Stimulated activated naive CD4-positive, alpha-beta T cell treated with Interleukin-2 at 50 U/mL for 16 hours (primary cell): ENCODE measurements around the gene TTC27.

Experiments
- DNase-seq: peaks from one replicate; lab custom pipeline; 2025; lab: John Stamatoyannopoulos, UW

The TTC27 gene

DNA sequence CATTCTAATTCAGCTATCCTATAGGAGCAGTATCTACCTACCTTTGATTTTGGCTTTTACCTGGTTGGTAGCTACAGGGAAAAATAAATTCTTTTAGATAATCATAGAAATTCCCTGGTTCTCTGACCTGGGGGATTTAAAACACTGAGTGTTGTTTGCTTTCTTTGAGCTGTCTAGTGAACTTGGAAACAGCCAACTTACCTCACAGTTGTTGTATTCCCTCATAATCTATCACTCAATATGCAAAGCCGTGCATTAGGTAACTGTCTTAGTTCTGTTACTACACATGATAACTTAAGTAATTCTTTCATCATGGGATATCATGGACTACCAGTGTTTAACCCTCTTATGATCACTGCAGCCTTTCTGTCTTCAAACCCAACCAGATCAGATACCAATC lies 127.8 kb downstream of the TTC27 start:
- no peak for DNase-seq

DNA sequence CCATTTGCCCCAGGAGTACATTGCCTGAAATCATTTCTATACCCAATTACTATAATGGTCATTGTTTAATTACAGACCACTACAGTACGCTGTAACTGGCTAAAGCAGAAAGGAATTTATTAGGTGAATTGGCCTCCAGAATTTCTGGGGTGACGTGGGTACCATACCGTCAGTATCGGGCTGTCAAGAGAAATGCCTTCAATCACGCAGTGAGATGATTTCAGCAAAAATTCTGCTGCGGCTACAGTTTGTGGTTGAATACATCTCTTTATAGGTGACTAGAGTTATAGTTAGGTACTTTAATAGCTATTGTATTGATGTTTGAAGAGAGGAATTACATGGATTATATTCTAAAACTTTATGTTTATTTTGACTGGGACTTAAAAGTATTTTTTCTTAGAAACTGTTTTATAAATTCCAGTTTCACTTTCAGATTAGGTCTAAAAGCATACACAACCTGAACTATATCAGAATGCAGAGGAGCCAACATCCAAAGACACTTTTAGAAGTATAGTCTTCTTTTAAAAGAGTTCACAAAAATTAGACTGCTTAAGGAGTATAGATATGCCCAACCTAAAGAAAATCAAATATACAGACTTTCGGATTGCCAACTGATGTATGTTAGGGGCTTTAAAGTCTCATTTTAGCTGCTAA lies 128.4 kb downstream of the TTC27 start:
- DNase-seq: no peak

DNA sequence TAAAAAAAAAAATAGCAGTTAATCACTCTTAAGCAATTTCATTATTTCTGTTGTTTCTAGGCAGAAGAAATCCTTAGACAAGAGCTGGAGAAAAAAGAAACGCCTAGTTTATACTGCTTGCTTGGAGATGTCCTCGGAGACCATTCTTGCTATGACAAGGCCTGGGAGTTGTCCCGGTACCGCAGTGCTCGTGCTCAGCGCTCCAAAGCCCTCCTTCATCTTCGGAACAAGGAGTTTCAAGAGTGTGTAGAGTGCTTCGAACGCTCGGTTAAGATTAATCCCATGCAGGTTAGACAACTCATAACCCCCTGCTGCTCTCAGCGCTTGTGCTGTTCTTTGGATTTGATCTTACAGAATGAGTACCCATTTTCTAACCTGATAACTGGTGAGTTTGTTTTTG lies 130.4 kb downstream of the TTC27 start:
- DNase-seq: no peak

DNA sequence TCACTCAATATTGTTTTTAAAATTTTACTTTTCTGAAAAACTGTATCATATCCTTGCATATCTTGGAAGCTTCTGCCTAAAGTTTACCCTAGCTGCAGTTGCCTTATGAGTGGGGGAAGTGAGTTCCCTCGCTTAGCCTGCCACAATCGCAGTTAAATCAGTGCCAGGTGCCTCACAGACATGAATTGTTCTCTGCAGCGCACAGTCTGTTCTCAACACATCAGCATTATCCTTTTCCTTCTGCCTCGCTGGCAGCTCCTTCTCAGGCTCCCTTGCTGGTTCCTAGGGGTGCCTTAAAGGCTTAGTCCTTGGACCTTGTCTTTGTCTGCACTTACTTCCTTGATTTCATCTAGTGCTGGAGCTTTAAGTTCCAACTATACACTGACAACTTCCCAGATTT lies 132.8 kb downstream of the TTC27 start:
- no peak for DNase-seq

DNA sequence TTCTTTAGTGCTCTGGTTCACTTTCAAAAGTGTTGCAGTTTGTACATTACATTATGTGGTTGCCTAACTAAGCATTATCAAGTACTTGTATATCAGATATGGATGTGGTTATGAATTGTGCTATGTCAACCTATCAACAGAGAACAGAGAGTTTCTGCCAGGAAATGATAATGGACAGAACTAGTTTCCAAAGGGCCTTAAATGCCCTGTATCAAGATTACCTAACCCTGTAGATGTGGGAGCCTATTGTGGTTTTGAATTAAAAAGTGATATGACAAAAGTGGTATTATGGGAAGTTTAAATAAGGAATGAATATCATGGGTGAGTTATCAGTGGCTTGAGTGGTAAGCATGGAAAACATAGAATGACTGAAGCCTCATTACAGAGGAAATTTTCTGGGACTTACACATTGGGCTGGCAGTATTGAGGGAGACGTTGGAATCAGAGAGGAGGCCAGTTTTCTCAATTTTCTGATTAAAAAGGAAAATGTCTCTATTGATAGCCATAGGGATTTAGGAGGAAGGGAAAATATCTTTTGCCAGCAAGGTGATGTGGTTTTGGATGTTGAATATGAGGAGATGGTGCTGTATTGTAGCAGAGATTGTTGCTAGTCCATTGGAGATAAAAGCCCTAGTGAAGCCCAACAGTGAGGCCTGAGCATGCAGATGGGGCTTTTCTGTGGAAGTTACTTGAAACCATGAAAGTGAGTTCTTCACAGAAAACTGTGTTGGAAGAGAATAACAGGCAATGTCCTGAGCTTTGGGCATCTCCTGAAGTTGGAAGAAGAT lies 140.7 kb downstream of the TTC27 start:
- DNase-seq: no peak

DNA sequence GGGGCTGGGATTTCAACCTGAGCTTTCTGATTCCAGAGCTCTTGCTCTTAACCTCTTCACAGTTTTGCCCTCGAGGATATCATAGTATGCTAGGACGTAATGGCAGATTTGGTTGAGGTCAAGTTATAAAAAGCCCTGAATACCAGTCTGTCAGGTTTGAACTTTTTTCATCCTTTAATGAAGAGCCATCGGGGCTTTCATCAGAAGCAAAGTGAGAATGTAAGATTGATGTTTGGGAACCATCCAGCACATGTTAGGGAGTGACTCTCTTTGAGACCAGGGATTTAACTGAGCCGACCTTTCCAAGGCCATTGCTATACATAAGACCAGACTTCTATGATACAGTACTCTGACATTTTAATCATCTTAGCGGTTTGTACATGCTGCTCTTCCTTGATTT lies 142.5 kb downstream of the TTC27 start:
- DNase-seq: no peak

DNA sequence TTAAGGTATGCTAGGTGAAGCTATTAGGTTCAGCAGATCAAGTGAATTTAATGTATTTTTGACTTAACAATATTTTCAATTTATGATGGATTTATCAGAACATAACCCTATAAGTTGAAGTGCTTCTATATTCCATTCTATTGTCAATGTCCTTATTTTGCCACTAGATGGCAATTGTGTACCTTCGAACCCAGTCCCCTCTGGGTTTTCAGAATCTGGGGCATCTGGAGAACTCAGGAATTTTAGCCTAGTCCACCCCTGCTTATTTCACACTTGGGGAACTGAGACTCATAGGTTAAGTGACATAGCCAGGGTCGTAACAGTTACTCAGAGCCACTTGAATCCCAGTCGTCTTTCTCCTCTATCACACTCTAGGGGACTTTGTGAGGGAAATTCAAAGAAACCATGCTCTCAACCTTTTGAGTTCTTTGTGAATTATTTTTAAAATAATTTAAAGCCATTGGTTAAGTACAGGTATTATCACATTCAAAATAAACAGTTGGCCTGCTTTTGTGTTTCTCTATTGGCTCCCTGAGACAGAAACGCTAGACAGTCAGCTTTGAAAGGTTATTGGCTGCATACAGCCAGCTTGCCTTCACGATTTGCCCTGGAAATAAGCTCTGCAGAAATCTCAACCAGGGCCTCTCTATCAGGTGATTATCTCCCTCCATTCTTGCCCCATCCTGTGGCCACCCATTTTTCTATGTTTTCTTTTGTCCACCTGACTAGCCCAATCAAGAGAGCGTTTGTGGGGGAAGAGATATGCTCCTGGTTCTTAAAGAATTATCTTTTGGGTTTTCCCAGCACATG lies 145.0 kb downstream of the TTC27 start:
- no peak for DNase-seq

DNA sequence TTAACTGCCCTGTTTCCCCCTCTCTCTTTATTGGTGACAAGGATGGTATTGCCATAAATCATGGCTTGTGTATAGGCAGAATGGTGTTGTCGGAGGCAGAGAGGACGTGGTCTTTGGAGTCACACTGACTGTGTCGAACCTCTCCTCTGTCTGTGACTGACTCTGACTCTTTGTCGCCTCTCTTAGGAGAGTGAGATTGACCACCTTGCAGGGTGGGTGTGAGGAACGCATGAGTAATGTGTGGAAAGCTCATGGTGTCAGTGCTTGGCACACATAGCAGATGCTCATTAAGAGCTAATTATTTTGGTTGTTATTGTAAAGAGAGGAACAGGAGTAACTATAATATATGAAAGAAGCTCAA lies 145.6 kb downstream of the TTC27 start:
- no peak for DNase-seq

DNA sequence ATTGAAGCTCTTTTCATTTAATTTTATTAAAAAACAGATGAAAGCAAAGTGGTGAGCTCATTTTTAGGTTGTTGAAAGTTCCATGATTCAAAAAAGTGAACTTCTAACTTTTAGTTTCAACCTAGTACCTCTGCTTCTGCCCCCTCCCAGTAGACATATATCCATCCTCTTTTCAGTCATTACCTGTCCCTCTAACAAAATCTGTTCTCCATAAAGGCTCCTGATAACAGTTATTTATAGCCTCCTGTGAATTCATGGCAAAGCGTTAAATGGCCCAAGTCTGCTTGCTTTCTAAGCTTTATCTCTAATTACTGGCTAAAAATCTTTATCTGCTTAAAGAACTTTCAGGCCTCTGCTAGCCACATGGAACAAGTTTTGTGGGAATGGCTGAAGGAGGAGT lies 148.1 kb downstream of the TTC27 start:
- DNase-seq: no peak

DNA sequence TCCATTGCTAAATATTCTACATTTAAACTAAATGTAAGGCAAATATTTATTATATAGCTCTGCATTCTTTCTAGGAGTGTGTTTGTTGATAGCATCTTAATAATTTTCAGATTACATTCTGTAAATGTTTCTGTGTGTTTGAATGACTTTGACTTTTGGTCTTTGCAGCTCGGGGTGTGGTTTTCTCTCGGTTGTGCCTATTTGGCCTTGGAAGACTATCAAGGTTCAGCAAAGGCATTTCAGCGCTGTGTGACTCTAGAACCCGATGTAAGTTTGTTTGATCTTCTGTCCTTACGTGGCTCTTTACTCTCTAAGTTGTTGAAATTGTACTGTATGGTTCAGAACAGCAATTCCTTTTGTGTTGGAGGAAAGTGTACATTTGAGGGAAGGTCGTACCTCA lies 149.9 kb downstream of the TTC27 start:
- DNase-seq: no peak

DNA sequence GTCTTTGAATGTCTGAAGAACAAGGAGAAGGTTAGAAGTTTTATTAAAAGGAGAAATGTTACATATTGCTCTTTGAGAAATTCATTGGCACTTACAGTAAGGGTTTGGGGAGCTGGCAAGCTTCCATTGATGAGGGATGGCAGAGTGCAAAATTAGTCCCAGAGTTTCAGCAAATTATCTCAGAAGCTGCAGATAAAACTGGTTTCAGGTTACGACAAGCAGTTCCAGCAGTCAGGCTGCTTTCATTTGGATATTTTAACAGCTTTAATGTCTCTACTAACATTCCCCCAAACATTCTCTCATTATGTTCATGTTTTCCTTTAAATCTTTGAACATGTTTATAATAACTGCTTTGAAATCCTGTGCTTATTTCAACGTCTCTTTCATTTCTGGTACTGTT lies 153.1 kb downstream of the TTC27 start:
- no peak for DNase-seq

DNA sequence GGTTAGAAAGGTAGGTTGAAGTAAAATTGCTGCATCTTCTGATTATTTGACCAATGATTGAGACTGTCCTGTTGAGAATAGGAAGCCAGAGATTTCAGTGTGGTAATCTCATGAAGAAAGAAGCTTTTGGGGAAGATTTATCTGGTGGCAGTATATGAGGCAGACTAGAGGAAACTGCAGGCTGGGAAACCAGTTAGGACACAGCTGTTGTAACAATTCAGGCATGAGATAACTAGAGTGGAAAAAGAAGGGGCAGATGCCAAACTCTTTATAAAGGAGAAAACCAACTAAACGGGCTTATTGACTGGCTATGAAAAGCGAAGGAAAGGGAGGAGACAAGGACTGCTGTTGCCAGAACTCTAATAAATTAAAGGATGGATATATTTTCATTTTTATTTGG lies 155.6 kb downstream of the TTC27 start:
- no peak for DNase-seq

DNA sequence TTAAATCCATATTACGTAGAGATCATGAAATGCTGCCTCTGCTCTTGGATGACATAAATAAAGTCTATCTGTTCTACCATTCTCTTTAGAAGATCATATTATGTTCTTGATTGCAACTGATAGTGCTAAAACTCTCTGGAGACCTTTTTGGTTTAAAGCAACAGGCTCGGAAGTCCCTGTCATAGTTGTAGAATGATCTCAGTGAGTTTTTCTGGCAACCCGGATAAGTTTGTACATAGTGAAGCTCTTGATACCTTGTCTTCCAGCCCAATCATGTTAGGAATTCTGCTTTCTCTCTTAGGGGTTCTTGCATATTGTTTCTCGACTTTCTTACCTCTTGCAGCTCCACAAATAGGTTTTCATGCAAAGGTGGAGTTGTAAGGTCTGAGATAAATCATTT lies 156.1 kb downstream of the TTC27 start:
- no peak for DNase-seq

DNA sequence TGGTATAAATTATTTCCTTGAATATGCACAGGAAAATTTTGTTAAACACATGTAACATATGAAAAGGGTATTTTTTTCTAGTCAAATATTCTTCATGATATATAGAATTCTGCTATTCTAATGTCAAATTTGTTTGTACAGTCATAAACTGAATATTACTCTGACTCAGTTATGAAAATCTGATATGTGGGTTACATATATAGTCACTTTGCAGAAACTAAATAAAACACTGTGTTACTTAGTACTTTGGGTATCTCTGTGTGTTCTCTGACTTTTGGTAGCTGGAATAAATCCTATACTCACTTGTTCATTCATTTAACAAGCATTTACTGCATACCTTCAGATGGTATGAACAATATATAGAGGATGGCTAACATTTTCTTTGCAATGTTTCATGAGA lies 159.4 kb downstream of the TTC27 start:
- DNase-seq: no peak

DNA sequence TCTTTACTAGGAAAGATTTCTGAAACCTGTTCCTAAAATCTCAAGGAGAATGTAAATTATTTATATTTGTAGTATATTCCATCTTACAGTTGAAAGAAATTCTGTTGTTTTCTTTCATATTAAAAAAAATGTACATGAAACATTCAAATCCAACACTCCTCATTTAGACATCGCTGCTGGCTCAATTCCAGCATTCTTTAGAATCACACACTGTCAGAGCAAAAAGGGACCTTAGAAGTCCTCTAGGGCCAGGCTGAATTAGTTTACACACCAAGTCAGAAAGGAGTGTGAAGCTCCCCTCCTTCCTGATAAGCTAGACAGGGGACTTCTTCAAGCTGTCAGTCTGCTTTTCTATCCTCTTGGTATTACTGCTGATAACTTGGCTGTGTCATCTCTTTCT lies 160.3 kb downstream of the TTC27 start:
- no peak for DNase-seq

DNA sequence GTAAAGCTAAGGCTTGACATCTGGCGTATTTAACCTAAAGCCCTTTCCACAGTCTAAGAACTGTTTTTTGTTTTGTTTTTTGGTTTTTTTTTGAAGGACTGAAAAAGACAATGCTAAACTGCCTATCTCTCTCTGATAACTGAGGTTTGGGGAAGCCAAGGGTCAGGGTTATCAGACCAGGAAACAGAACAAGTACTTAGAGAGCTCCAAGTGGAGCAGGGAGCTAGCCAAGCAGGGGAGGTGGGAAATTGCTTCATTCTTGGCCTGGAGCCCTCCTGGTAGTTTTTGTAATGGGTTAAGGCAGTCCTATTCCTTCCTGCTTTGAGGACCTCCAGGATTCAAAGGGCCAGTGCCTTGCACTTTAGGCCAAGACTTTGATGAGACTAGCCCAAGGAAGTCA lies 164.6 kb downstream of the TTC27 start:
- no peak for DNase-seq

DNA sequence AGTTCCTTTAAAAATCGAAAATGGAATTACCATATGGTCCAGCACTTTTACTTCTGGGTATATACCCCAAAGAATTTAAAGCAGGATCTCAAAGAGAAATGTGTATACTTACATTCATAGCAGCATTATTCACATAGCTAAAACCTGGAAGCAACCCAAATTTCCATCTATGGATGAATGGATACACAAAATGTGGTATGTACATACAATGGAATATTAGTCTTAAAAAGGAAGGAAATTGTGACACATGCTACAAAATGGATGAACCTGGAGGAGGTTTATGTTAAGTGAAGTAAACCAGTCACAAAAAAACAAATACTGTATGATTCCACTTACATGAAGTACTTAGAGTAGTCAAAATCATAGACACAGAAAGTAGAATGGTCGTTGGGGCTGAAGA lies 171.0 kb downstream of the TTC27 start:
- DNase-seq: no peak

DNA sequence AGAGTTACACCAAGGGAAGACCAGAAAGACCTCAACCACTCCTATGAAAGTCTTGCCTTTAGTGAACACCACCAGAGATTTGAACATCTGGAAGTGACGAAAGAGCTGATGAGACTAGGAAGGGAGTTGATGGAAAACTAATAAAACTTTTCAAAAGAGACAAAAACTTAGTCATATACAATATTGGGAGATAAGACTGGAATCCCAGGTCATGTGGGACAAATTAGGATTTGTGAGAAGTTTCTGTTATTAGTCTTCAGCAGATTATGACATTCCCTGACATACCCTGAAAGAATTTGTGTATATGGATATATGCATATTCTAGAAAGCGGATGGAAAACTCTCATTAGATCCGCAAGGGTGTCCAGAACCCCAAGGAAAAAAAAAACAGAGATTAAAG lies 173.9 kb downstream of the TTC27 start:
- no peak for DNase-seq

DNA sequence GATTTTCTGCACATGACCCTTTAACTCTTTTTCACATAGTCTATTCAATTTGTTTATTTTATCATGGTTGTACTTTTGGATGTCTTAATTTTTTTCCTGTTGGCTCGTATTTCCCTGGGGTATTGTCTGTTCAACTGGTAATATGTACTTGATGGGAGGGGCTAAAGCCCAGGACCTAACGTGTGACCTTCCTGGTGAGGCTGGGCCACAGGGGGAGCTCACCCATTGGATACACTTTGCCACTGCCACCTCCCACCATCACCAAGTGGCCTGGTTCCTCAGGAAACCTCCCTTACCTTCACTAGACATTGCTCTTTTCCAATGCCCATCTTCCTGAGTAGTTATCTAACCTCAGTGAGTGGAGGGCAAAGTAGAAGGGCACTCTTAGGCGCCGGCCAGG lies 175.0 kb downstream of the TTC27 start:
- no peak for DNase-seq

DNA sequence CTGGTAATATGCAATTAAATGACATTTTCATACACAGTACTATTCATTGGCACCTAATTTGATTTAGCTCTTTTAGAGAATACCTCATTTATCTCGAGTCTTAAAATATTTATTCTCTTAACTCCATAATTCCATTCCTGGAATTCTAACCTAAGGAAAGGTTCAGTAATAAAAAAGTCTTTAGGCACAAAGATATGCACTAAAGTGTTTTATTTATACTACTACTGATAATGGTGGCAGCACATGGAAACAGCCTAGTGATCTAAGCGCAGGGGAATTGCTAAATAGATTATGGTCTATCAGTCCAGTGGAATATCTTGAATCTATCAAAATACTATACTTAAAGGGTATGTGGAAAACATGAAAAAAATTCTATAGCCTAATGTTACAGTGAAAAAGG lies 176.4 kb downstream of the TTC27 start:
- DNase-seq: no peak

DNA sequence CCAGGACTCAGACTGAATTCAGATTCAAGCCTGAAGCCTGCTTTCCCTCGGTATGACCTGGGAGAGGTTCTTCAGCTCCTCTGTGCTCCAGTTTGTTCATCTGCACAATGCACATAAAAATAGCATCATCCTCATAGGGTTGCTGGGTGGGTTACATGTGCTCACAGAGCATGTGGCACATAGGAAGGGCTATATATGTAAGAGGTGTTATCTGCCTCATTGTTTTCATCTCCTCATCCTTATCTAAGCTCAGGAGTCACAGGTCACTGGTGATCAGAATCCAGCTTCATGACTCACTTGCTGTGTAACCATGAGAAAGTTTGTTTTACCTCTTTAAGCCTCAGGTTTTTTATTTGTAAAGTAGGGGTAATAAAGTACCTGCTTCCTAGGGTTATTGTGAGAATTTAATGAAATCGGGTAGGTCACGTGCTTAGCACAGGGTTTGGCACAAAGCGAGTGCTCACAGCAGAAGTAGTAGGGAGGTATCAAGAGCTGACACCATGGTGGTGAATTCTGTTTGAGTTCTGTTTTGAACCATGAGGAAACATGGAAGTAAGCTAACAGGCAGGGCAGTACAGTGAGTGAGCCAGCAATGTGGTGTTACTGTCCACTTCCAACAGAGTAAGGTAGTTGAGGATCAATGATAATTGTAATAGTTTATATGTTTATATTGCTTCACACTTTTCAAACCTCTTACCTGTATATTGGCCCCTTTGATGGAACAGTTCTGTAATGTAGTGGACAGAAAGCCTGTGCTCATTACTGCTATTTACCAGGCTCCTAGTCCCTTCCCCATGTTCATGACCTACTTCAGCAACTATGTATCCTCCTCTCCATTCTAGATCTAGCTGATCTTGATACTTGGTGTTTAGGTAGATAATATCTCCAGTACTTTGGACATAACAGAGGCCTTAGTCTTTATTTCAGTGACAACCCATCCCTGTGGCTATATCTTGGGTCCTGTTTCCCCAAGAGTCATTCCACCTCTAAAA lies 177.6 kb downstream of the TTC27 start:
- DNase-seq: no peak

DNA sequence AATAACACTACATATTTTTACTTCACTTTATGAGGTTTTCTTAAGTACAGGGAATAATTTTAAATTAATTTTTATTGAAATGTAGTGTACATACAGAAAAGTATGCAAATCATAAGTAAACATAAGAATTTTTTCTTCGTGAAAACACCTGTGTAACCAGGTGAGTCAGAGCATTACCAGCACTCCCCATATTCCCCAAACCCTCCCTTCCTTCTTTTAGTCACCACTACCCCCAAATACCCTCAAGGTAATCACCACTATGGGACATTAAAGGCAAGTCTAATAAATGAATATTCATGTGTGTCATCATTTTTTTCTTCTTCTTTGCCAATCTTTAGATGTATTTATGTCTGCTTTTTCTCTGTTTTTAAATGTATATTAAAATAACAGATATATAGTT lies 179.0 kb downstream of the TTC27 start:
- no peak for DNase-seq
